Measurements from ENCODE around the gene MTHFD2L. TPM values are rescaled to one million over a fixed set of nuclear protein-coding genes. Genes with fewer than 3 reads are reported as not detected.

Gene MTHFD2L
- total RNA-seq, 1 experiment from 2014 or later, result 11.6 TPM

DNA sequence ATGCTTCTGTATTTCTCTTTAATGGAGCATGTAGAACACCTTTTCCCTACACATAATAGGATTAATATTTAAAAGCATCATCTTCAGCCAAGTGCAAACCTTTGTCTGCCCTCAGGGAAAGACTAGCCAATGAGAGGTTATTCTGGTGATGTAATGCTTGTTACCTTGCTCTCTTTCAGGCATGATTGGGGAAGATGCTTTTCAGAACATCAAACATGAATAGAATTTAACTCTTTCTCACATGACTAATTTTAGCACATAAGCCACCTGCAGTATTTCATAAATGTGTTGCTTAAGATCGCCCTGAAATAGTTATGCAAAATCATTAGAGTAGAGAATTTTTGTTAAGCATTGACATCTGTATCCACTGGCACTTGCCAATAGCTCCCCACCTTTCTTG lies 139.6 kb downstream of the MTHFD2L start:
- H3K9me3 ChIP-seq (ENCODE audit: control insufficient read depth, low read depth, low read length), result no peaks in the 10 kb centered on the region
- H3K18ac ChIP-seq (ENCODE audit: insufficient read length, low read depth, low read length), result no peak overlapping the region
- no peak overlapping the region for H4K5ac ChIP-seq (ENCODE audit: insufficient read length, low read depth, low read length)
- no peaks in the 10 kb centered on the region for H3K79me1 ChIP-seq (ENCODE audit: insufficient read depth, low read depth, low read length, poor library complexity, severe bottlenecking)
- no peak overlapping the region for H3K27ac ChIP-seq (ENCODE audit: insufficient read length, low read depth, low read length)
- H3K4ac ChIP-seq (ENCODE audit: low read depth, low read length), result no peak overlapping the region
- no peaks in the 10 kb centered on the region for H3K4me1 ChIP-seq (ENCODE audit: insufficient read depth, low read length)
- no peaks in the 10 kb centered on the region for H3K23me2 ChIP-seq (ENCODE audit: insufficient read length, low read depth, low read length, poor library complexity, severe bottlenecking)
- no peaks in the 10 kb centered on the region for H3K27me3 ChIP-seq (ENCODE audit: insufficient read depth, low read length)
- no peak overlapping the region for H2BK5ac ChIP-seq (ENCODE audit: insufficient read length, low read length)
- H4K20me1 ChIP-seq (ENCODE audit: control insufficient read depth, insufficient read depth, insufficient read length), result no peaks in the 10 kb centered on the region
- Mint-ChIP-seq H3K36me3 (ENCODE audit: insufficient read depth in 1 of 3, low read depth in 3 of 3) (no peaks in the 10 kb centered on the region), H3K4me3 (no peak overlapping the region), H3K4me1 (no peaks in the 10 kb centered on the region), H3K27ac (no peak overlapping the region), H3K27me3 (ENCODE audit: low read depth) (no peaks in the 10 kb centered on the region), H3K9me3 (no peaks in the 10 kb centered on the region)
- TF ChIP-seq, protein P1, sequence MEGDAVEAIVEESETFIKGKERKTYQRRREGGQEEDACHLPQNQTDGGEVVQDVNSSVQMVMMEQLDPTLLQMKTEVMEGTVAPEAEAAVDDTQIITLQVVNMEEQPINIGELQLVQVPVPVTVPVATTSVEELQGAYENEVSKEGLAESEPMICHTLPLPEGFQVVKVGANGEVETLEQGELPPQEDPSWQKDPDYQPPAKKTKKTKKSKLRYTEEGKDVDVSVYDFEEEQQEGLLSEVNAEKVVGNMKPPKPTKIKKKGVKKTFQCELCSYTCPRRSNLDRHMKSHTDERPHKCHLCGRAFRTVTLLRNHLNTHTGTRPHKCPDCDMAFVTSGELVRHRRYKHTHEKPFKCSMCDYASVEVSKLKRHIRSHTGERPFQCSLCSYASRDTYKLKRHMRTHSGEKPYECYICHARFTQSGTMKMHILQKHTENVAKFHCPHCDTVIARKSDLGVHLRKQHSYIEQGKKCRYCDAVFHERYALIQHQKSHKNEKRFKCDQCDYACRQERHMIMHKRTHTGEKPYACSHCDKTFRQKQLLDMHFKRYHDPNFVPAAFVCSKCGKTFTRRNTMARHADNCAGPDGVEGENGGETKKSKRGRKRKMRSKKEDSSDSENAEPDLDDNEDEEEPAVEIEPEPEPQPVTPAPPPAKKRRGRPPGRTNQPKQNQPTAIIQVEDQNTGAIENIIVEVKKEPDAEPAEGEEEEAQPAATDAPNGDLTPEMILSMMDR (conservative IDR thresholded peaks at IDR 0.05), result no peak
- H3K4me2 ChIP-seq (ENCODE audit: insufficient read depth, insufficient read length, low read length), result no peak overlapping the region
- no peak for DNase-seq
- no peak overlapping the region for H2AK5ac ChIP-seq (ENCODE audit: insufficient read length, low read length)
- no peak overlapping the region for H2BK15ac ChIP-seq (ENCODE audit: low read depth, low read length)
- no peak overlapping the region for H3K56ac ChIP-seq (ENCODE audit: insufficient read length, low read depth, low read length)
- no peak overlapping the region for H2BK120ac ChIP-seq (ENCODE audit: low read depth, low read length, poor library complexity, severe bottlenecking)
- no peak overlapping the region for H2BK12ac ChIP-seq (ENCODE audit: insufficient read length, low read depth, low read length)
- no peak overlapping the region for H3K23ac ChIP-seq (ENCODE audit: insufficient read length, low read depth, low read length)
- no CpG with 5 or more reads among the region's 1 CpG for WGBS (ENCODE audit: extremely low coverage, insufficient read length, low lambda C conversion rate)
- no peak overlapping the region for H4K91ac ChIP-seq (ENCODE audit: insufficient read length, low read depth, low read length)
- no peaks in the 10 kb centered on the region for H3K79me2 ChIP-seq (ENCODE audit: insufficient read depth, low read length)
- no peak overlapping the region for H2BK20ac ChIP-seq (ENCODE audit: low read depth, low read length, poor library complexity, severe bottlenecking)
- H3T11ph ChIP-seq (ENCODE audit: low read length), result no peak overlapping the region
- no peak overlapping the region for H2AFZ ChIP-seq (ENCODE audit: low read length)
- H3K9ac ChIP-seq (ENCODE audit: extremely low read depth, insufficient read length, low read length), result no peak overlapping the region
- no peak overlapping the region for H3K14ac ChIP-seq (ENCODE audit: insufficient read depth, low read length)
- no peak overlapping the region for H4K8ac ChIP-seq (replicated peaks; ENCODE audit: insufficient read length, low read depth, low read length)

Data from H9 (cell line).